GM19043 (cell line): ENCODE measurements around the gene SYNPO.

Experiments used
- ATAC-seq: cut with Tn5 transposase; IDR thresholded peaks from one replicate; pipeline ENCODE4 v1.9.1; 2021; ENCODE audit warnings: low read depth; ENCODE audit not compliant: unreplicated experiment

SYNPO gene

DNA sequence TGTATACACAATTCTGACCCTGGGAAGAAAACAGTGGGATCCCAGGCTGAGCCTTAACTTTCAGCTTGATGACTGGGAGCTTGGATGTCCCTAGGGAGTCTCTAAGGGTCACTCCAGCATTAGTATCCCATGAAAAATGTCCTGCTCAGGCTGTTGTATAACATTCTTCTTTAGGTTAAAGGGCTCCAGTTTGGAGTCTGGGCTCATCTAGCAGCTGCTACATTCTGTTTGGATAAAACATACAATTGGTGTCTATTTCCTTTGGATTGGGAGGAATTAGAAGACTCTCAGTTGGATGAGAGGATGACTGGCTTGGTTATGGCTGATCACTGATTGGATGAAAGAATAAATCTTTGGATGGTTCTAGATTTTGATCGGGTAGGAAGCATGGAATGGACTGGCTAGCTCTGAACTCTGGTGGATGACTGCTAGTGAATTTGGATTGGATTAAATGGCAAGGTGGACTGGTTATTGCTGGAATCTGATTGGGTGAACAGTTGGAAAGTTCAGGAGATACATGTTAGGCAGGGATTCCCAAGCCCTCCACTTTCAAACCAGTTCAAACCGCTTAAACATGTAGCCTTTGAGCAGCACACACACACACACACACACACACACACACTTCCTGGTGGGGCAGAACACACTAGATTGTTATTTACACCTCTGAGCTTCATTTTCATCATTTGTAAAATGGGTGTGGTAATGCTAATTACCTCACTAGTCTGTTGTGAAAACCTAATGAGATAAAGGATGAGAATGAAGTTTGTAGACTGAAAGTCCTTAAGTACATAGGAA lies 13.5 kb downstream of the SYNPO start:
- ATAC-seq: no peak

DNA sequence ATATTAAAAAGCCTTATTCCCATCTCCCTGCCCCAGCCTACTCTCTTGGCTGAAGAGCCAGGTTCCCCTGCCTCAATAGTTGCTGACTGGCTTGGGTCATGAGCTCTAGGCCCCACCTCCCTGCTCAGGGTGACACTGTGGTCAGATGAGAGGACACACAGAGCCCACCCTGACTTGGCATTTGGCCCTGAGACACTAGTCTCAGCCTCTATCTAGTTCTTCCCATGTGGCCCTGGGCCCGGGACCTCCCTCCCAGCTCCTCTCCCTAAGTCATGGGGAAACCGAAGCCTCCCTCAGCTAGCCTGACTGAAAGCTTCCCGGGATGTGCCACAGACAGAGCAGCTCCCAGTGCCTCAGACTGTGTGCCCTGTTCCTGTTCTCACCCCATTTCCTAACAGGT lies 14.8 kb downstream of the SYNPO start:
- no peak for ATAC-seq

- ATAC-seq: peak; percentile 73
Observed at GRCh38 chr5:150656191-150657132, 16.0 kb downstream of the SYNPO start.

- ATAC-seq: no peak
Observed at GRCh38 chr5:150658121-150658520, 17.7 kb downstream of the SYNPO start.

- no peak for ATAC-seq
Observed at GRCh38 chr5:150658699-150659265, 18.3 kb downstream of the SYNPO start.

DNA sequence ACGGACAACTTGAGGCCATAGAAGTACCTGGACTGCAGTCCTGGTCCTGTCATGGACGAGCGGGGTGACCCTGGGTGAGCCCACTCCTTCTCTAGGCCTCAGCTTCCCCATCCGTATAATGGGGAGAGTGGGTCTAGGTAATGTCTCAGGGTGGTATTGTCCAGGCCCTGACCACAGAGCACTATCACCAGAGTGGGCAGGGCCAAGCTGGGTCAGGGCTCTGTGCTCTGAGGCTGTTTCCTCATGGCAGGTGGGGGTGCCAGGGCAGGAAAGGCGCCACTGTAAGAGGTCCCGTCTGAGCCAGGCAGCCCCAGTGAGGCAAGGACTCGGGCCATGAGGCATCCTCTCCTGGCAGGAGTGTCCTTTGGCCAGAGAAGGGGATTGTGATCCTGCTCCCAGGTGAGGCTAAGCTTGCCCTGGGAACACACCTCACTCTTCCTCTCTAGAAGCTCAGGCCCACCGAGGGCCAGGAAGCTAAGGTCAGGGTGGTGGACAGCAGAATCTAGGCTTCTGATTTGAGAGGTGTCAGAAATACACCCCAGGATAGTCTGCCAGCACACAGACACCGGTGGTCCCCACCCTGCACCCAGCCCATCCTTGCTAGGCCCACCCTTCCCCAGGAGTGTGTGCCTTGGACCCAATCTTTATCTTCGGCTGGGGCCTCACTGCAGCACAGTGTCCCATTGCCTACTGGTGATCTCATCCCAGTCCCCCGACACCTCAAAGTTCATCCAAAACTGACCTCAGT lies 19.1 kb downstream of the SYNPO start:
- ATAC-seq: no peak

DNA sequence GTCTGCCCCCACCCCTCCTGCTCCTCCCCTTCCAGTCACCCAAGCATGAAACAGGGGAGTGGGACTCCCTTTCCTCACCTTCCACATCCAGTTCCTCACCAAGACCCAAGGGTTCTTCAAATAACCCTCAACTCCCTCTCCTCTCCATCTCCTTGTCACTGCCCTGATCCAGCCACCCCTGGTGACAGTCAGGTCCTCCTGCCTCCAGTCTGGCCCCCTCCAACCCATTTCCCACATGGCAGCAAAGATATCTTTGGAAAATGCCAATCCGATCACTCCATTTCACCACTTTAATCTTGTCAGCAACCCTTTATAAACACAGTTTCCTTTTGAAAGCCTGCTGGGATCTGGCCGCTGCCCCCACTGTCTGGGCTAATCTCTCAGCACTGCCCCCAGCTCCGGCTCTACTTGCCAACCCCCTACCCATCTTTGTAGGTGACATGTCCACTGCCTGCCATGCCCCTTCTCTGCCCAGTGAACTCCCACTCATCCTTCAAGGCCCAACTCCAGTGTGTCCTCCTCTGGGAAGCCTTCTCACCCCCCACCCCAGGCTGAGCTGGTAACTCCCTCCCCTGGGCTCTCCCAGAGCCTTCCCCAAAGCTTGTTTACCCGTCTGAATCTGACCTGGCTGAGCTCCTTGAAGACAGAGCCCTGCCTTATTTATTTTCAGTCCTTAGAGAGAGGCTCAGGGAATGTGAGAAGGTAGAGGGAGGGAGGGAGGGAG lies 19.8 kb downstream of the SYNPO start:
- ATAC-seq: no peak

DNA sequence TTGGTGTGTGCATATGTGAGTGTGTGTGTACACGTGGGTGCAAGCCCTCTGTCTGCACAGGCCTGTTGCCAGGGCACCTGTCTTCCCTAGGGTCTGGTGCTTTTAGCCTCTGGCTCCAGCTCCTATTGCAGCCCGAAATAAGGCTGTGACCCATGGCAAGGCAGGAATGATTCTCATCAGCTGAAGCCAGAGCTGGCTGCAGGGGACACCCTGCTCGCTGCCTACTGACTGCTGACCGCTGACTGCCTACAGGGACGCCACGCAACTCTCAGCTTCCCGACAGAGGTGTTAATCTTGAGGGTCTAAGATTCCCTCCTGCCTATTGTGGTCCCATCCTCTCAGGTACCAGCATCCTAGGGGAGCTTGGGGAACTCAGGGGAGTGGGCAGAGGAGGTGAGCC lies 20.6 kb downstream of the SYNPO start, which contains the start of gene MYOZ3:
MYOZ3 (plus strand) TSS at position 166 of the 400 bp plus-strand sequence. CDS start 1,691 bp downstream, outside the sequence.
- no peak for ATAC-seq

- ATAC-seq: no peak
Observed at GRCh38 chr5:150661821-150662596, 21.5 kb downstream of the SYNPO start.

GRCh38 chr5:150662731-150663516 lies 22.5 kb downstream of the SYNPO start:
- no peak for ATAC-seq

DNA sequence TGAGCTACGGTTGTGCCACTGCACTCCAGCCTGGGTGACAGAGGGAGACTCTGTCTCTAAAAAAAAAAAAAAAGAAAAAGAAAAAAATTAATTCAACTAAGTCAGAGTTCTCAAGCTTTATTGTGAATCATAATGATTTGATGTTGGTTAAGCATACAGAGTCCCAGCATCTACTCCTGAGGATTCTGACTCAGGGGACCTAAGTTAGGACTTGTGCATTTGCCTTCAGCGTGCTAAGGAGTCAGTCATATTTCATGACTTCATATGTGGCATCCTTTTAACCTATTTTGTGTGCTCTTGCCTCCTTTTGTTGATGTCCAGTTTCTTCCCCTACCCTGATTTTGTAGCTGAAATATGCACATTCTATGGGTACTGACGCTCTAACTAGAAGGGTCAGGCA lies 23.5 kb downstream of the SYNPO start:
- no peak for ATAC-seq

DNA sequence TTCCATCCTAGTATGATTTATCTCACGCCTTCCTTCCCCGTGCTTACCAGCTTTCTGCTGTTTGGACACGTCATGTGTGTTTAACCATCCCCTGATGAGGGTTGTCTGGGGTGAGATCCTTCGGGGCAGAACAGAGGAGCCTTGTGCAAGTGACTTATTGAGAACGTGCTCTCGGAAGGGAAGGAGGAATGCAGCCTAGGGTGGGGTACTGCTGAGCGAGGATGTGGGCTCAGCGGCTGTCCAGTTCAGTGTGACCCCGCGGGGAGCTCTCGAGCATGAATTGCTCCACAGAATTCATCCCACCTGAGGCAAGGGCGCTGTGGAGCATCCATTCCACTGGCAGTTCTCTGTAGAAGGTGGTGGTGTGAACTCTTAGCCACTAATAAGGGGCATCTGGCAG lies 24.6 kb downstream of the SYNPO start:
- no peak for ATAC-seq

GRCh38 chr5:150670275-150670947 lies 30.0 kb downstream of the SYNPO start:
- ATAC-seq: no peak

DNA sequence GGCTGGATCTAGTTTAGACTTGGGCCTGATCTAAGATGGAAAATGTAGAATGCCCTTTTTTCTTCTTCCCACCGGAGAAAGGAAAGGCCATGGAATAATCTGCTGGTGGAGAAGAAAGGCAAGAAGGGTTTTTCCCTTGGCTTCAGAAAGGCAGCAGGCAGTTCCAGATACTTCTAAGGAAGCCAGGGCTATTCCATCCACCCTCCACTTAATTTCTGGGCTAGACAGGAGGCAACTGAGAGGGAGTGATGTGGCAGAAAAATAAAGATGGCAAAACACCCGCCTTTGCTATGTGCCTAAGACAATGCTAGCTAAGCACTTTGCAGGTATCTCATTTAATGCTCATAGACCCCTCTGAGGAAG lies 30.5 kb downstream of the SYNPO start:
- no peak for ATAC-seq

DNA sequence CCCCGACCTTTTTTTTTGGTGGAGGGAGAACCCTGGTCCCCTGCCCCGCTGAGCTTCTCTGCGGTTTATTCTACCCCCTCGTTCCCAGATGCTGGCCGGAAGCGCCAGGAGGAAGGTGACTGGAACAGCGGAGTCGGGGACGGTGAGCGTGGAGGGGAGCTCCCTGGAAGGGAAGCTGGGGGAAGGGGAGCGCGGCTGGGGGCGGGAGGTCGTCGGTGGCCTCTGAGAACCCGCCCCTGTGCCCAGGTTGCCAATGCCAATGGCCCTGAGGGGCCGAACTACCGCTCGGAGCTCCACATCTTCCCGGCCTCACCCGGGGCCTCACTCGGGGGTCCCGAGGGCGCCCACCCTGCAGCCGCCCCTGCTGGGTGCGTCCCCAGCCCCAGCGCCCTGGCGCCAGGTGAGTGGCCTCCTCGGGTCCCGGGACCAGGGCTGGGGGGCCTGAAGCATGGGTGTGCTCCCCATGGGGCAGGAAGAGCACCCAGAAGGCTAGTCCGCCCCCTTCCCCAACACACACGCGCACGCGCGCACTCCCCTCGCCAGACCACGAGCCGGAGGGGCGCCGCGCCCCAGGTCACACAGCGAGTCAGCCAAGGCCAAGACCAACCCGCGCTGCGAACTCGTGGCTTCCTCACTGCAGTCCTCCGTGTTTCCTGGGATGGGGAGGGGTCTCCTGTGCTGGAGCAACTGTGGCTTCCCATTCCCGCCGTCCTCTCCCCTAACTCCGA lies 31.2 kb downstream of the SYNPO start:
- peak; percentile 28 for ATAC-seq

DNA sequence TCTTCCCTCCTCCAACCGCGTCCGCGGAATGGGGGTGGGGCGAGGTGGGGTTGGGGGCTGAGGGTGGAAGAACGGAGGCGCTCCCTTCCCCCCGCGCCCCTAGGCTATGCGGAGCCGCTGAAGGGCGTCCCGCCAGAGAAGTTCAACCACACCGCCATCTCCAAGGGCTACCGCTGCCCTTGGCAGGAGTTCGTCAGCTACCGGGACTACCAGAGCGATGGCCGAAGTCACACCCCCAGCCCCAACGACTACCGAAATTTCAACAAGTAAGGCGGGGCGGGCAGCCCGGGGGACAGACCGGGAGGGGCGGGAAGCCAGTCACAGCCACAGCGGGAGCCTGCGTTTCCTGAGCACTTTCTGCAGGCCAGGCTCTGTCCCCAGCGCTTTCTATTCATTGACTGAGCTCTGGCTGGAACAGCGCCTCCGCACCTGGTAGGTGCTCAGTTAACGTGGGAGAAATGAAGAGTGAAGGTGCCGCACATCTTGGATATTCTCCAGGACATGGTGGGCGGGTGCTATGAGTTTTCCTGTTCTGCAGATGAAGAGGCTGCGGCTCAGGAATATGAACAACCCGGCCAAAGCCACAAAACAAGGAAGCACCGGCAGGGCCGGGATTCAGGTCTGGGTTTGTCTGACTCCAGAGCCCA lies 31.9 kb downstream of the SYNPO start:
- ATAC-seq: peak; percentile 56

DNA sequence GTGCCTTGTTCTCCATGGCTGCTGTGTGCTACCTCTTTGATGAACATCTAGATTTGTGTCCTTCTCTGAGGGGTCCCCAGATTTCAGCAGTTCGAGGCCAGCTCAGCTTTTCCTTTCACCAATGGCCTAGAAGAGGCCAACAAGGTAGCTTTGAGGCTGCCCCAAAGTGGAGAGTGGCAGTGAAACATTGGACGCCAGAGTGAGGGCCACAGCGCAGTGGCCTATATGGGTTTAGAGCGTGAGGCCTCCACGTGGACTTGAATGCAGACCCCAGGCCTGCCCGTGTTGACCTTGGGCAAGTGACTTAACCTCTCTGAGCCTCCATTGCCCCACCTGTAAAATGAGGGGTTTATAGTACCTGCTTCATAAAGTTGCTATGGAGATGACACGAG lies 32.4 kb downstream of the SYNPO start:
- no peak for ATAC-seq
